GM12891 (cell line): Measurements from ENCODE around the gene STEAP1B.
A peak's percentile ranks its signal among the peaks of the same experiment; 100 is the strongest.

Source experiments
- DNase-seq: peaks from one replicate; pipeline ENCODE4 v3.0.0; 2011; ENCODE audit warnings: low spot score; ENCODE audit not compliant: insufficient read length
- FAIRE-seq: peaks from 2 replicates; lab custom pipeline; 2011; peaks lifted over from hg19 to GRCh38; lab: Jason Lieb, UNC
- PAX5 ChIP-seq: IDR thresholded peaks from 2 replicates; pipeline ENCODE4 v1.6.1; 2011; ENCODE audit warnings: low read length, moderate library complexity, mild to moderate bottlenecking; ENCODE audit not compliant: insufficient read depth, severe bottlenecking
- POLR2A ChIP-seq: IDR thresholded peaks from 2 replicates; pipeline ENCODE4 v1.6.1; 2011; ENCODE audit warnings: low read depth, low read length, control low read depth
- POLR2AphosphoS5 ChIP-seq: IDR thresholded peaks from 2 replicates; pipeline ENCODE4 v1.6.1; 2011; ENCODE audit warnings: low read depth, low read length, control low read depth
- POU2F2 ChIP-seq: IDR thresholded peaks from 2 replicates; pipeline ENCODE4 v1.6.1; 2011; ENCODE audit warnings: low read depth, mild to moderate bottlenecking, control low read depth, low read length, moderate library complexity
- SPI1 ChIP-seq: IDR thresholded peaks from 2 replicates; pipeline ENCODE4 v1.6.1; 2011; ENCODE audit warnings: low read depth, low read length, control low read depth
- TAF1 ChIP-seq: IDR thresholded peaks from 2 replicates; pipeline ENCODE4 v1.6.1; 2011; ENCODE audit warnings: low read depth, low read length, control low read depth

STEAP1B gene

DNA sequence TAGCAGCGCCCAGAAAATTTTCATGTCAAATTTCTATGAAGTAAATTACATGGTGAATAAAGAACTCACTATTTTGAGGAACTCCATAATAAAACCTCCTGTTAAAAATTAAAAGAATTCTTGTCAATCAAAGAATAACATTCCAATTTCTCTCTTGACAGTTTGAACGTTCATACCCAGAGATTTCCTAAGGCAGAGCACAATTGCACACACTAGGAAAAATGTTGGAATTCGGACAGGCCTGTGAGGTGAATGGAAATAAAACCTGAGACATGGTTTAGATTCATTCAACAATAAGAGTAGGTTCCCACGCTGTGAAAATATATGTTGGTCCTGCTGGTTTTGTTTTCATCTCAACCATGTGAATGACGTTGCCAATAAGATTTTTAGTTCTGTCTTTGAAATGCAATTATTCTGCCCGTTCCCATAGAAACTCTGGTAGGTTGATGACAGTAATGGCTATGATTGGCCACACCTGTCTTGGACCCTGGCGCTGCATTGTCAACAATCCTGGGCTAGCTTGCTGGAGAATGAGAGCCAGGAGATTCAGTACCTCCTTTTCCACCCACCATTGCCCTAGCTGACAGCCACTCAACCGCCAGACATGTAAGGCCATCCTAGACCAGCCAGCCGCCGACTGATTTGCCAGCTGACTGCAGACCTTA, 99.7 kb downstream of the STEAP1B start:
- peak; percentile 70 for FAIRE-seq
- no peak for TF ChIP-seq POU2F2
- TF ChIP-seq POLR2A: no peak
- no peak for TF ChIP-seq PAX5
- DNase-seq: no peak

DNA sequence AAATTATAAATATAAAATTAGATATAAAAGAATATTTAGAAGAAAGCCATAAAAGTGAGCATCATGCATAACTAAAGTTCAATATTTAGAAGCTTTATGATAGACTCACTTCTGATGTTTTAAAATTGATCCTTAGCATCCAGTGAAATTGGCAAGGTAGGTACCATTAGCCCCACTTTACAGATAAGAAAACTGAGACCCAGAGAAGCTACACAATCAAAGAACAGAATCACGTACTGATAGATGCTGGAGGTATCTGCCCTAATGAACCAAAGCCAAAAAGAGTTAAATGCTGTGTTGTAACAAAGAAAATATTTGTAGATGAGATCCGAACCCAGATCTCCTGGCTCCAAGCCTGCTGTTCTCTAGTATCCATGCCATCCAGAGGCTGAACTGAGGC, 100.4 kb downstream of the STEAP1B start:
- DNase-seq: no peak
- no peak for FAIRE-seq
- TF ChIP-seq POLR2A: no peak
- no peak for TF ChIP-seq SPI1
- no peak for TF ChIP-seq PAX5
- TF ChIP-seq POU2F2: no peak
- no peak for TF ChIP-seq TAF1
- TF ChIP-seq POLR2AphosphoS5: no peak

DNA sequence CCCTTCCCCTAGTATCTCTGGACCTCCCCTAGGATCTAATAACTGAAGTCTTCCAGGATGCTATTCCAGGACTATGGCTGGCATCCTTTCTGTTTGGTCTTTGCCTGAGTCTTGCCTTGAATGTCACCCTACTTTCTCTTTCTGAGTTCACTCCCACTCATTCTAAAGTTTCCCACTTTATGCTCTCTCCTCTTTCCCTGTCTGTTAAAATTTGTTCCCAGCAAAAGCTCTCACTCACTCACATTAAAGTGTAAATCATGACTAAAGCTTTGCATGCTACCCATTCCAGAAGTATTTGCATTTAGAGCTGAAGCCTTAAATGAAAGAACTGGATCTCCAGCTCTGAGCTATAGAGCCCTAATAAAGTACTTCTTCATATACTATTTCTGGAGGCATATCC, 100.9 kb downstream of the STEAP1B start:
- DNase-seq (no peak), FAIRE-seq (no peak)

DNA sequence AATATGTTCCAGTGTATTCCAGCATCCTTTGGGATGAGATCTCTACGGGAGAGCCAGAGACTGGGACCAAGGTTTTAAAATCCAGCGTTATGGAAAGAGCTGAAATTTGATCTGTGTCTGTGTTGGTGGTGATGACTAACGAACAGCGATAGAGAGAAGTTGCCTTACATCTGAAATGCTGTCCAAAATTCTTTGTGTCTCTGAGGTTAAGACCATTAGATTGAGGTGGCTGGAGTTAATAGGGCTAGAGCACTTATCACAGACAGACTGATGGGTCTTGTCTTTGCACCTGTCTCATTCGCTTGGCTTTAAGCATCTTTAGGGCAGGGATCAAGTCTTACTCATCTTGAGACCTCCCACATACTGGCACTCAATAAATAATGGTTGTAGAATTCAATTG, 102.0 kb downstream of the STEAP1B start:
- no peak for TF ChIP-seq POLR2AphosphoS5
- no peak for TF ChIP-seq POU2F2
- no peak for TF ChIP-seq POLR2A
- no peak for TF ChIP-seq TAF1
- TF ChIP-seq SPI1: no peak
- no peak for TF ChIP-seq PAX5
- FAIRE-seq (no peak), DNase-seq (no peak)

More for the DNA sequence above, 100.9 kb downstream of the STEAP1B start:
- TF ChIP-seq POLR2AphosphoS5: no peak
- no peak for TF ChIP-seq POLR2A
- TF ChIP-seq SPI1: no peak
- no peak for TF ChIP-seq POU2F2
- TF ChIP-seq TAF1: no peak
- TF ChIP-seq PAX5: no peak

DNA sequence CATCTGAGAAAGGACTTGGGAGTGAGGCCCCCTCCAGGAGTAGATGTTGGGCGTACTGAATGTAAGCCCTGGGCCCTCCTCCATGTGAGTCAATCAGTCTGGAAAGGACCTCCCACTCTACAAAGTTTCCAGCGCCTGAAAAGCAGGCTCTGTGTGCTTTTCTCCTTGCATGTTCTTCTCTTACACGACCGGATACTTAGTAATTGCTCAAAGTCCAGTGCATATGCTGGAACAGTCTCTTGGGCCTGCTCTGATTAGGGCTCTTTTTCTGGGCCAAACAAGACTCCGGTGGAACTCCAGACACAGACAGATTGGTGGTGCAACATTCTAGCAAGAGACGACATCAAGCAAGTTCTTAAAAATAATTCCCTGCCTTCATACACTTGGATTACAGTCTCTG, 104.8 kb downstream of the STEAP1B start:
- DNase-seq (no peak), FAIRE-seq (no peak)
- no peak for TF ChIP-seq SPI1
- TF ChIP-seq TAF1: no peak
- no peak for TF ChIP-seq POU2F2
- TF ChIP-seq POLR2AphosphoS5: no peak
- TF ChIP-seq POLR2A: no peak
- no peak for TF ChIP-seq PAX5

DNA sequence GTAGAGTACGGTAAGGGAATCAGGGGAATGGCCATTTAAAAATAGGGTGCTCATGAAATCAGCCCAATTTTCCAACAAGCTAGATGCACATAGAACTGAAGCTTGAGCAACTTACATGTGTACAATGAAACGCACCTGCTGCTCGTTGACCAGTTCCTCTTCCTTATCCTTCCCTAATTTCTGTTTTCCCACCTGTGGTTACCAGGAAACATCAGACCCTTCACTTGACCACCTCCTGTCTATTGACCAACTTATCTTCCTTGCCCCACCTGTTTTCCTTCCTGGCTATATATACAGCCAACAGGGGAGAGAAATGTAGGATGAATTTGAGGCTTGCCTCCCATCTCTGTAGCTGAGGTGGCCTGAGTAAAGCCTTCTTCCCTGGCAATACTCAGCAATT, 105.2 kb downstream of the STEAP1B start:
- no peak for FAIRE-seq
- no peak for DNase-seq
- TF ChIP-seq POU2F2 (no peak), TAF1 (no peak), SPI1 (peak; percentile 20; the same call in 1 of the 2 replicates), POLR2AphosphoS5 (no peak)

DNA sequence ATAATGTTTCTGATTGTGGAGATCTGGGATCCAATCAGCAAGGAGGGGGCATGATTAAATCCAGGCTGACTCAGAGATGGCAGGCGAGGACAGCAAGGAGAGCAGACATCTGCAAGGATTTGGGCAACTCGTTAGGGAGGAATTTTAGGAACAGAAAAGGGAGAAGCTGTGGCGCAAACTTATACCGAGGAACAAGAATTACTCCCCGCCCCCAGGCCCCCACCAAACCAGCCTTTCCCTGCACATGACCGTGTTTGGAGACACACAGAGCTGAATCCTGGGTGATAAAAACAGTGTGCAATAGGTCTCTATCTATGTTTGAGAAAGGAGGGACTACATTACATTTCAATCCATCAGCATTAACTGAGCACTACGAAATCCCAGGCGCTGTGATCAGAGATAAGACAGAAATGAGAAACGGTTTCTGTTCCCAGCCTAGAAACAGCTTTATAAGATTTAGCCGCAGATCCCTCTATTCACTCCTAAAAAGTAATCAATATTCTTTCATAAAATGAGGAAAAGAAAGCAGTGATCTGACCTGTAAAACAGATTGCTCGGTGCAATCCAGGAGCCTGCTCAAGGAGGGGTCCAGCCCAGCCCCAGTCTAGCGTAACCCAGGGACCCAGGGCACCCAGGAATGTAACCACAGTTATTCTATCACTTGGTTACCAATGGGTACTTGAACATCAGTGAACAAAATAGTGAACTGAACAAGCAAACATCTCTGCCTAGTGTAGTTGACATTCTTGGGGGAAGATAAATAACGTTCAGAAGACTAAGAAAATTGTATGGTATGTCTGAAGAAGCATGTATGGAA, 105.9 kb downstream of the STEAP1B start:
- TF ChIP-seq POLR2A (no peak), POLR2AphosphoS5 (no peak), TAF1 (no peak), PAX5 (no peak), SPI1 (no peak), POU2F2 (no peak)
- no peak for DNase-seq
- no peak for FAIRE-seq

DNA sequence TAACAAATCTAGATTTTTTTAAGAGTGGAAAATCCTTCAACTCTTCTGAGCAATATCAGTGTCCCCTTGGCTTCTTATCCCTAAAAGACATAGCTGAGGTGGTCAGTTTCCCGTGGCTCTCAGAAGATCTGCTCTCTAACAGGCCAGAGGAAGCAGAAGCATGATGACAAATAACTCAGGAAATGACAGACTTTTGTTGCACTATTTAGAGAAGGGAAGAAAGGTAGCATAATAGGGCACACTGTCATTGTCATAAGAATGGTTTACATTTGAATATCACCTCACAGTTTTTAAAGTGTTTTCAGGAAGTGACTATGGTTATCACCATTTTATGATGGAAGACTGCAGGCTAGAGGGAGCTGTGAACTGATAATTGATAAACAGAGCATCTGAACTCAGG, 109.5 kb downstream of the STEAP1B start:
- FAIRE-seq (peak; percentile 69), DNase-seq (no peak)
- TF ChIP-seq PAX5: no peak
- no peak for TF ChIP-seq SPI1
- TF ChIP-seq TAF1: no peak
- no peak for TF ChIP-seq POU2F2

DNA sequence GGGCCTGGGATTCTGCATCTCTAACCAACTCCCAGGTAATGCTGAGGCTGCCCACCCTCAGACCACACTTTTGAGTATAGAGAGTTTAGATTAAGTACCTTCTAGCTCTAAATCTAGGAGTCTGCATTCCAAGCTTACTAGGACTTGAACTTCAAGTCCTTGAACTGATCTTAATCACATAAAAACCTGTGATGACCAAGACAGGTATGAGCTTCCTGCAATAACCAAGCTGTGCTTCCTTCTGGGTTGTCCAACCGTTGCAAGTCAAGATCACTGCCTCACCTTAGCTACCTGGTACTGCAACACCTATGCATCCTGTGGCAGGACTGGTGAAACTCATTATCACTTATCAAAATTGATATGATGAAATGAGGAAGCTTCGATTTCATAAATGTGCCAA, 110.1 kb downstream of the STEAP1B start:
- DNase-seq (no peak), FAIRE-seq (peak; percentile 5)
- TF ChIP-seq SPI1 (no peak), POLR2A (no peak), TAF1 (no peak), PAX5 (no peak), POLR2AphosphoS5 (no peak), POU2F2 (no peak)

DNA sequence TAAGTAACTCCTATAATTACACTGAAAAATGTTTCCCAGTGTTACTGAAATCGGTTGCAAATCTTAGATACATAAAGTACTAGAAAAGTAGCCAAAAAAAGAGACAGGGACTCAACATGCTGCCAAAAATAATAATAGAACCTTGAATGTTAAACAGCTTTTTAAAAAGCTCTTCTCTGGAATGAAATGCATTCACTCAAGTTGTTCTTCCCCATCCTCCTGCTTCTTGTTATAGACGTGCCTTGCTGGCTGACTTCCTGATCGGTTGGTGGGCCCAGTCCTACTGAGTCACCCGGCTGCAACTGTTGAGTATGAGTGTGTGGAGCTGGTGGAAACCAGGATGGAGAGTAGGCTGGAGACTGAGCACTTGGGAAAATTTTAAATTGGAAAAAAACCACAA, 112.4 kb downstream of the STEAP1B start:
- FAIRE-seq (peak; percentile 52), DNase-seq (no peak)
- no peak for TF ChIP-seq TAF1
- no peak for TF ChIP-seq POLR2AphosphoS5
- TF ChIP-seq POU2F2: no peak
- no peak for TF ChIP-seq PAX5
- no peak for TF ChIP-seq SPI1
- no peak for TF ChIP-seq POLR2A
